ENCODE data around the gene SH3TC2.

DNA sequence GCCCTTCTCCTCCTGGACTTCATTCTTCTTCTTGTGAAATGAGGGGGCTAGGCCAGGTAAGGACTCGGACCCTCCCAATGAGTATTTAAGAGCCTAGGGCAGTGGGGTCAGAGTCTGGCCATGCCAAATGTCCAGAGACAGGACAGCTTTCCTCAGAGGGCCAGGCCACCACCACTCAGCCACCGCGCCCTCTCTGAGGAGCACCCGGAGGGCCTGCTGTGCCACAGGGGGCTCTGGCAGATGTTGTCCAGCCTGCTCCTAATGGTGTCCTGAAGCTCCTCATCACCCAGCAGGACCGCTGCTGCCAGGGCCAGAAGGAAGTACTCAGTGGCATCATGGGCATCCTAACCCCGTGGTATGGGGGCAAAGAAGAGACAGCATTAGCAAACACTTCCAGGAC is 58.3 kb downstream of the SH3TC2 start:
- TF ChIP-seq, protein P1, sequence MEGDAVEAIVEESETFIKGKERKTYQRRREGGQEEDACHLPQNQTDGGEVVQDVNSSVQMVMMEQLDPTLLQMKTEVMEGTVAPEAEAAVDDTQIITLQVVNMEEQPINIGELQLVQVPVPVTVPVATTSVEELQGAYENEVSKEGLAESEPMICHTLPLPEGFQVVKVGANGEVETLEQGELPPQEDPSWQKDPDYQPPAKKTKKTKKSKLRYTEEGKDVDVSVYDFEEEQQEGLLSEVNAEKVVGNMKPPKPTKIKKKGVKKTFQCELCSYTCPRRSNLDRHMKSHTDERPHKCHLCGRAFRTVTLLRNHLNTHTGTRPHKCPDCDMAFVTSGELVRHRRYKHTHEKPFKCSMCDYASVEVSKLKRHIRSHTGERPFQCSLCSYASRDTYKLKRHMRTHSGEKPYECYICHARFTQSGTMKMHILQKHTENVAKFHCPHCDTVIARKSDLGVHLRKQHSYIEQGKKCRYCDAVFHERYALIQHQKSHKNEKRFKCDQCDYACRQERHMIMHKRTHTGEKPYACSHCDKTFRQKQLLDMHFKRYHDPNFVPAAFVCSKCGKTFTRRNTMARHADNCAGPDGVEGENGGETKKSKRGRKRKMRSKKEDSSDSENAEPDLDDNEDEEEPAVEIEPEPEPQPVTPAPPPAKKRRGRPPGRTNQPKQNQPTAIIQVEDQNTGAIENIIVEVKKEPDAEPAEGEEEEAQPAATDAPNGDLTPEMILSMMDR (IDR thresholded peaks at IDR 0.05): no peak
- no peak for TF ChIP-seq POLR2A (IDR thresholded peaks at IDR 0.05)
